ENCODE results near the gene AGTRAP. TPM values are rescaled to one million over a fixed set of nuclear protein-coding genes. Genes with fewer than 3 reads are reported as not detected.

The AGTRAP gene
- total and polyA plus RNA-seq, 9 of the 15 experiments (the other 6 are each of a cell fraction or from before 2014, with no cell fraction given), result 26.8 to 105 (median 57.5) TPM

DNA sequence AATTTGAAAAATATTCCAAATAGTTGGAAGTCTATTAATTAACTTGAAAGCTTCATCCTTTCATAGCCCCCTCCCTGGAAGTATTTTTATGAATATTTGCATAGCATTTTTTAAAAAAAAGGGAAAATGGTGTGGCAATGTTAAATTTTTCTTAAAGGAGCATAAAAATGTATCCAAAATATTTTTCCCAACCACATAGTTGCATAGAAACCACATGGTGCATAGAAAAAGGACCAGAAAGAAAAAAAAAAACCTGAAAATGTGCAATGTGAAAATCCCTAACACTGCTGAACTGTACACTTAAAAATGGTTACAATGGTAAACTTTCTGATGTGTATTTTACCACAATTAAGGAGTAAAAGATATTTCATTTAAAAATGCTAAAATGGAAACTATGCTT, 34.1 kb downstream of the AGTRAP start (continued):
- TF ChIP-seq, protein P1, sequence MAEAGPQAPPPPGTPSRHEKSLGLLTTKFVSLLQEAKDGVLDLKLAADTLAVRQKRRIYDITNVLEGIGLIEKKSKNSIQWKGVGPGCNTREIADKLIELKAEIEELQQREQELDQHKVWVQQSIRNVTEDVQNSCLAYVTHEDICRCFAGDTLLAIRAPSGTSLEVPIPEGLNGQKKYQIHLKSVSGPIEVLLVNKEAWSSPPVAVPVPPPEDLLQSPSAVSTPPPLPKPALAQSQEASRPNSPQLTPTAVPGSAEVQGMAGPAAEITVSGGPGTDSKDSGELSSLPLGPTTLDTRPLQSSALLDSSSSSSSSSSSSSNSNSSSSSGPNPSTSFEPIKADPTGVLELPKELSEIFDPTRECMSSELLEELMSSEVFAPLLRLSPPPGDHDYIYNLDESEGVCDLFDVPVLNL (CRISPR knock-in tag; IDR thresholded peaks at IDR 0.05; ENCODE audit: low read depth), result no peak
- TF ChIP-seq, protein P2, sequence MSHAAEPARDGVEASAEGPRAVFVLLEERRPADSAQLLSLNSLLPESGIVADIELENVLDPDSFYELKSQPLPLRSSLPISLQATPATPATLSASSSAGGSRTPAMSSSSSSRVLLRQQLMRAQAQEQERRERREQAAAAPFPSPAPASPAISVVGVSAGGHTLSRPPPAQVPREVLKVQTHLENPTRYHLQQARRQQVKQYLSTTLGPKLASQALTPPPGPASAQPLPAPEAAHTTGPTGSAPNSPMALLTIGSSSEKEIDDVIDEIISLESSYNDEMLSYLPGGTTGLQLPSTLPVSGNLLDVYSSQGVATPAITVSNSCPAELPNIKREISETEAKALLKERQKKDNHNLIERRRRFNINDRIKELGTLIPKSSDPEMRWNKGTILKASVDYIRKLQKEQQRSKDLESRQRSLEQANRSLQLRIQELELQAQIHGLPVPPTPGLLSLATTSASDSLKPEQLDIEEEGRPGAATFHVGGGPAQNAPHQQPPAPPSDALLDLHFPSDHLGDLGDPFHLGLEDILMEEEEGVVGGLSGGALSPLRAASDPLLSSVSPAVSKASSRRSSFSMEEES (CRISPR knock-in tag; IDR thresholded peaks at IDR 0.05), result no peak
- TF ChIP-seq REST (IDR thresholded peaks at IDR 0.05; ENCODE audit: borderline replicate concordance), result no peak
- no peak for TF ChIP-seq REST (CRISPR knock-in tag; IDR thresholded peaks at IDR 0.05; ENCODE audit: low read depth)
